CD4-positive, alpha-beta T cell treated with Interleukin-6 at 100 ng/mL for 8 hours (primary cell): ENCODE data around the gene SPATA7.

ENCODE experiments used
- DNase-seq: peaks from one replicate; pipeline ENCODE4 v3.0.0-alpha.2; 2020; ENCODE audit warnings: mixed read lengths, low spot score

Gene SPATA7

DNA sequence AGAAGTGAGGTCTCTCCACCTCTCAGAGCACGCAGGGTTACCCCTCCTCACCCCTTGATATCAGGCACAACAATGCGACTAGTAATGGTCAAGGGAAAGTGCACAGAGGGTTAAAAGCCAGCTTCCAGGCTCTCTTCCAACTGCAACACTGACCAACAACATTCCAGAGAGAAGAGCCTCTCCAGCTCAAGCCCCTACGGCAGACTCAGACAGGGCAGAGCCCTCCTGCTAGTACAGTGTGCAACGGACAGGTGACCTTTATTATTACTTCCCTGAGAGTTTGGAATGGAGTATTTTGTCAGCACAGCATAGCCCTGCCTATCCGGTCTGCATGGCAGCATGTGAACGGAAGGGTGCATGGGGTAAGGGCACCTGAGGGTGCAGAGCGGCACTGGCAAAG lies 96.3 kb downstream of the SPATA7 start:
- no peak for DNase-seq

DNA sequence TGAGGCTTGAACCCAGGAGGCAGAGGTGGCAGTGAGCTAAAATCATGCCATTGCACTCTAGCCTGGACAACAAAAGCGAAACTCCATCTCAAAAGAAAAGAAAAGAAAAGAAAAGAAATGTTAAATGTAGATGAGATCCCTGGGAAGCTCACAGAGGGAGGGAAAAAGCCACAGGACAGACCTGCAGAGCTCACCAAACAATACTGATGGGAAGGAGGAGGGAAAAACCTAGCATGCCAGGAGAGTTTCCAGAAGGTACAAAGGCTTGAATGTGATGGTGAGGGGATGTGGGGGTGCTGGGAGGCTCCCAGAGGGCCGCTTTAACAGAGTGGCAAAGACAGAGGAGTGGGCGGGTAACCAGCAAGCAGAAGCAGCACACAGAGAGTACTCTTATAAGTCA lies 97.1 kb downstream of the SPATA7 start:
- no peak for DNase-seq
